Measurements from ENCODE around the gene FAM13C. TPM values are rescaled to one million over a fixed set of nuclear protein-coding genes. Genes with fewer than 3 reads are reported as not detected.

Gene FAM13C
- total RNA-seq, 4 donors from 2014 or later: 1.8 to 47.9 (median 5.7) TPM

- no peaks in the 10 kb centered on the region for H3K4me1 ChIP-seq
- H3K27ac ChIP-seq: no peak overlapping the region
- TF ChIP-seq POLR2A (IDR thresholded peaks at IDR 0.05) (no peak), CTCF (IDR thresholded peaks at IDR 0.05) (no peak)
- H3K9me3 ChIP-seq: no peaks in the 10 kb centered on the region
- peaks cover 0 to 15% (median 0%) of the 10 kb centered on the region in 3 donors for H3K36me3 ChIP-seq
- H3K27me3 ChIP-seq: no peaks in the 10 kb centered on the region
- H3K4me3 ChIP-seq: no peak overlapping the region
- DNase-seq: no peak
Observed at GRCh38 chr10:59270492-59270891, 91.9 kb downstream of the FAM13C start.

DNA sequence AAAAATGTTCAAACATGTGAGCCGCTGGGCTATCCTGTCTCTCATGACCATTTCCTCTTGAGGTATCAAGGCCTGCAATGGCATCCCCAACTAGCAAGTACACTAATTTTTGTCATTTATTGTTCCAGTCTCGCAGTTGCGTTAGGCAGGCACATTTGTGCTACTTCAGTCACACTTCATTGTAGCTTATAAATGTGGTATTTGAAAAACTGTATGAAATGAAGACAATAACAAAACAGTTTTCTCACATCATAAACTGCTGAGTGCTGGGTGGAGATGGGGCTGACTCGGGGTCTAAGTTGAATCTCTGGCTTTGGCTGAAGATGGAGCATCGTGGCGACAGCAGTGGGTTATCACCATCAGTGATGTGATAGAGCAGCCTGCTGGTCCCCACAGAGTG is 92.7 kb downstream of the FAM13C start:
- DNase-seq: no peak
- H3K36me3 ChIP-seq: peaks cover 0 to 15% (median 0%) of the 10 kb centered on the region in 3 donors
- H3K4me3 ChIP-seq: no peak overlapping the region
- TF ChIP-seq POLR2A (IDR thresholded peaks at IDR 0.05) (no peak), CTCF (IDR thresholded peaks at IDR 0.05) (no peak)
- H3K9me3 ChIP-seq: no peaks in the 10 kb centered on the region
- H3K27me3 ChIP-seq: no peaks in the 10 kb centered on the region
- no peak overlapping the region for H3K27ac ChIP-seq
- H3K4me1 ChIP-seq: no peaks in the 10 kb centered on the region

GRCh38 chr10:59268460-59268859 is 93.9 kb downstream of the FAM13C start:
- no peak overlapping the region for H3K27ac ChIP-seq
- DNase-seq: no peak
- H3K4me3 ChIP-seq: no peak overlapping the region
- no peaks in the 10 kb centered on the region for H3K9me3 ChIP-seq
- no peak for TF ChIP-seq POLR2A (IDR thresholded peaks at IDR 0.05)
- no peak for TF ChIP-seq CTCF (IDR thresholded peaks at IDR 0.05)
- H3K4me1 ChIP-seq: no peaks in the 10 kb centered on the region
- peaks cover 0 to 20% (median 0%) of the 10 kb centered on the region in 3 donors for H3K36me3 ChIP-seq
- no peaks in the 10 kb centered on the region for H3K27me3 ChIP-seq

- Histone ChIP-seq H3K27me3 (no peaks in the 10 kb centered on the region), H3K27ac (no peak overlapping the region), H3K36me3 (peaks cover 0 to 25% (median 0%) of the 10 kb centered on the region in 3 donors), H3K4me3 (no peak overlapping the region), H3K9me3 (no peaks in the 10 kb centered on the region), H3K4me1 (no peaks in the 10 kb centered on the region)
- DNase-seq: no peak
- TF ChIP-seq CTCF (IDR thresholded peaks at IDR 0.05) (no peak), POLR2A (IDR thresholded peaks at IDR 0.05) (no peak)
Observed at GRCh38 chr10:59266321-59266720, 96.0 kb downstream of the FAM13C start.

GRCh38 chr10:59265141-59265540 is 97.2 kb downstream of the FAM13C start:
- Histone ChIP-seq H3K36me3 (peaks cover 0 to 25% (median 0%) of the 10 kb centered on the region in 3 donors), H3K27me3 (no peaks in the 10 kb centered on the region), H3K9me3 (no peaks in the 10 kb centered on the region), H3K4me1 (no peaks in the 10 kb centered on the region), H3K27ac (no peak overlapping the region), H3K4me3 (no peak overlapping the region)
- no peak for DNase-seq
- TF ChIP-seq CTCF (IDR thresholded peaks at IDR 0.05): no peak
- TF ChIP-seq POLR2A (IDR thresholded peaks at IDR 0.05): no peak

DNA sequence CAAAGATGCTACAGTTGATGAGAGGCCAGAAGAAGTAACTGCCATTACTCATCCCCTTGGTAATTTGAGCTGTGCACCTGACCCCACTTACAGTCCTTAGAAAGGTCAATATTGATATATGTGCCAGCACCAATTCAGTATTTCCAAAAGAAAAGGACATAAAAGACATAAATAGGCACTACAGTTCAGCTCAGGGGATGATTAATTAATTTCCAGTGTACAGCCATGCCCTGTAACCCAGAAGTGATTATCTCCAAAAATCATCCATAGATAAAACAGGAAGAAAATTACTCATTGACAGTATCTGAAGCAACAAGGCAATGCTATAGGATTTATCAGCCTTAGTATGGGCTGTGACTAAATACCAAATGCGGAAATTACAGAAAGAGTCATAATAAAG is 103.5 kb downstream of the FAM13C start:
- DNase-seq: no peak
- no peaks in the 10 kb centered on the region for H3K4me1 ChIP-seq
- peaks cover 0 to 10% (median 0%) of the 10 kb centered on the region in 3 donors for H3K36me3 ChIP-seq
- no peak for TF ChIP-seq POLR2A (IDR thresholded peaks at IDR 0.05)
- TF ChIP-seq CTCF (IDR thresholded peaks at IDR 0.05): no peak
- H3K4me3 ChIP-seq: no peak overlapping the region
- no peaks in the 10 kb centered on the region for H3K27me3 ChIP-seq
- no peaks in the 10 kb centered on the region for H3K9me3 ChIP-seq
- no peak overlapping the region for H3K27ac ChIP-seq

Measured in Peyer's patch (tissue), 4 donors.